ENCODE data around the gene DEF6.
A peak's percentile ranks its signal among the peaks of the same experiment; 100 is the strongest.
"Not testable (repeated sequence)": the region's sequence is repeated elsewhere in the genome, so short reads cannot be mapped to it uniquely, and the experiment has no call there.

DEF6 gene

DNA sequence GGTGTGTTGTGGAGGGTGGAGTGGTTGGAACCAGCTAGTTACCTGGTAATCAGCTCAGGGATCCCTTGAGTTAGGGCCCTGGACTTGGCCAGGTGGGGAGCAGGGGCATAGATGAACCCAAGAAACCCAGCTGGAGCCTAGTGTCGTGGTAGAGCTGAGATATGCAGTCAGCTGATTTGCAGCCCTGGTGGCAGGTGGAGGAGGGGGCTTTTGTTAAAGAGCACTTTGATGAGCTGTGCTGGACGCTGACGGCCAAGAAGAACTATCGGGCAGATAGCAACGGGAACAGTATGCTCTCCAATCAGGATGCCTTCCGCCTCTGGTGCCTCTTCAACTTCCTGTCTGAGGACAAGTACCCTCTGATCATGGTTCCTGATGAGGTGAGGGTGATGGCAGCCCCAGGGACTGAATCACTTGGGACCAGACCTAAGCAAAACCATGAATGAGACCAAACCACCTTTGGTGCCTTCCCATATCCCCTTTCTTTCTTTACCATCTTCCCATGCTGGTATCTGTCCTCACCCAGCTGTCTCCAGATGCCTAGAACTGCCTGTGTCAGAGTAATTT is 12.7 kb downstream of the DEF6 start:
- DNase-seq (ENCODE audit: low read depth), result no peak

DNA sequence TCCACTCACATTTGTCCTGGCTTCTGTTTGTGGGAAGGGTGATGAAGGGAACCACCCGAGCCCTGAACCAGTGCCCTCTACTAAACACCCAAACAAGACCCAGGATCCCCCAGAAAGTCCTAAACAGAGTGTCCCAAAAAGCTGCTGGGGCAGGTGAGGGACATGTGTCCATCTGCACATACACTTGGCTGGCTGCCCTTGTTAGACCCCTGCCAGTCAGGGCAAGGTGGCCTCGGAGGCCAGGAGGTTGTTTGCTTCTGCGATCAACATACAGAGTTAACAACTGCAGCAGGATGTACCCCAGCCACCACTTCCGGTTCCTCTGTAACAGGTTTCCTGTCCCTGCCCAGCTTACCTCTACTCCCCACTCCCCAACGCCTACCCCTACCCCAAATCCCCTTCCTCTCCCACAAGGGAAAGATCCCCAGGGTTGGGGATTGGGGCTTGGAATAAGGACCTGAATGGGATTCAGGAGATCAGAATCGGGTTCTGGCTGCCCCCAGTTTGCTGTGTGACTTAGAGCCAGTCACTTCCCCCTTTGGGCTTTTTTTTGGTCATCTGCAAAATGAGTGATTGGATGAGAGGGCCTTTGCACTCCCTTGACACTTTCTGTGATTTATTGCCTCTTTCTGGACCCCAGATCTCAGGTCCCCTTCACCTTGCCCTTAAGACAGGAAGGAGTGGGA is 13.9 kb downstream of the DEF6 start:
- no peak for DNase-seq (ENCODE audit: low read depth)

DNA sequence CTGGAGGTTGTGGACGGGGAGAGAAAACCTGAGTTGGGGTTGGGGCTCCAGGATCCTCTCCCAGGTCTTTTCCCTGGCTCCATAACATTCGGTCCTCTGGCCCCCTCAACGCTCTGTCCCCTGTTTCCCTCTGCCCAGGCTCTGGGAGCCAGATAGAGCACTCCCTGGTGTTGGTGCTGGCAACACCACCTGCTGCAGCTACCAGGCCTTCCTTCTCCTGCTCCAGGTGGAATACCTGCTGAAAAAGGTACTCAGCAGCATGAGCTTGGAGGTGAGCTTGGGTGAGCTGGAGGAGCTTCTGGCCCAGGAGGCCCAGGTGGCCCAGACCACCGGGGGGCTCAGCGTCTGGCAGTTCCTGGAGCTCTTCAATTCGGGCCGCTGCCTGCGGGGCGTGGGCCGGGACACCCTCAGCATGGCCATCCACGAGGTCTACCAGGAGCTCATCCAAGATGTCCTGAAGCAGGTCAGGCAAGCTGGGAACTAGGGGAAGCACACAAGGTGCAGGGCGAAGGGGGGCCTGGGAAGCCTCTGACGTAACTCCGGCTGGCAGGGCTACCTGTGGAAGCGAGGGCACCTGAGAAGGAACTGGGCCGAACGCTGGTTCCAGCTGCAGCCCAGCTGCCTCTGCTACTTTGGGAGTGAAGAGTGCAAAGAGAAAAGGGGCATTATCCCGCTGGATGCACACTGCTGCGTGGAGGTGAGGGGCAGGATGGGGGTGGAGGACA is 14.6 kb downstream of the DEF6 start:
- DNase-seq (ENCODE audit: low read depth), result no peak

DNA sequence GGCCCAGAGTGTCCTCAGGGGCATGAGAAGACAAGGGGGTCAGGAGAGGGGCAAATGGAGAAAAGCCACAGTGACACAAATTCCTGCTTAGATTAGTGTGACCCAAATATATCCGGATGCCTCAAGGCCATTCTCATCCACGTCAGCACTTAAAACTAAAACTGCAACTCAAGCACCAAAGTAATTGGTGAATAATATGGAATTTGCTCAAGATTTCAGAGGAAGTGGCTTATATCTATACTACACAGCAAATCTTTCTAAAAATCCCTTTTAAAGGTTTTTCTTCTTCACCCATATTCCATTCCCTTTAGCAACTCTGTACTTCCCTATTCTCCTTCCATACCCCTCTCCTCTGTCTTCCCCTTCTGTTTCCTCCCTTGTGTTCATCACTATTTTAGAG is 15.2 kb downstream of the DEF6 start:
- no peak for DNase-seq (ENCODE audit: low read depth)

DNA sequence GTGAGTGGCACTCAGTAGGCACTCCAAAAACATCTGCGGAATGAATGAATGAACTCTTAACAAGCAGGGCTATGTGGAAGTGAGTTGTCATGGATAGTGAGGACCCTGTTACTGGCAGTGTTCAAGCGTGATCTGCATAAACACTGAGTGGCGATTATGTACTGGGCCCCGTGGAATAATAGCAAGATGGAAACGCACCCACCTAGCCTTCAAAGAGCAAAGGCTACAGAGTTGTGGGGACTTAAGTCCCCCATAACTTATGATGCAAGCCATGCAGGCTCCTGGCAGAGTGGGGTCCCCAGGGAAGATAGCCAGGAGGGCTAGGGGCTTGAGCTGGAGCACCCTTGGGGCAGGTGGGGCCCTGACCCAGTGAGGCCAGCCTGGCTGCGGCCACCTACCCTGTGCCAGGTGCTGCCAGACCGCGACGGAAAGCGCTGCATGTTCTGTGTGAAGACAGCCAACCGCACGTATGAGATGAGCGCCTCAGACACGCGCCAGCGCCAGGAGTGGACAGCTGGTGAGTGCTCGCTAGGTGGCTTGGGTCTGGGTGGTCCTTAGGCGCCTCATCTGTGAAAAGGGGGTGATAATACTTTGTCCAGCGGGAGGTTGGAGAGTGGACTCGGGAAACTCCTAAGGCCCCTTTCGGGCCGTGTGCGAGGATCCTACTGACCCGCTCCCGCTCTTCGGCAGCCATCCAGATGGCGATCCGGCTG is 20.0 kb downstream of the DEF6 start:
- DNase-seq (ENCODE audit: low read depth), result no peak

DNA sequence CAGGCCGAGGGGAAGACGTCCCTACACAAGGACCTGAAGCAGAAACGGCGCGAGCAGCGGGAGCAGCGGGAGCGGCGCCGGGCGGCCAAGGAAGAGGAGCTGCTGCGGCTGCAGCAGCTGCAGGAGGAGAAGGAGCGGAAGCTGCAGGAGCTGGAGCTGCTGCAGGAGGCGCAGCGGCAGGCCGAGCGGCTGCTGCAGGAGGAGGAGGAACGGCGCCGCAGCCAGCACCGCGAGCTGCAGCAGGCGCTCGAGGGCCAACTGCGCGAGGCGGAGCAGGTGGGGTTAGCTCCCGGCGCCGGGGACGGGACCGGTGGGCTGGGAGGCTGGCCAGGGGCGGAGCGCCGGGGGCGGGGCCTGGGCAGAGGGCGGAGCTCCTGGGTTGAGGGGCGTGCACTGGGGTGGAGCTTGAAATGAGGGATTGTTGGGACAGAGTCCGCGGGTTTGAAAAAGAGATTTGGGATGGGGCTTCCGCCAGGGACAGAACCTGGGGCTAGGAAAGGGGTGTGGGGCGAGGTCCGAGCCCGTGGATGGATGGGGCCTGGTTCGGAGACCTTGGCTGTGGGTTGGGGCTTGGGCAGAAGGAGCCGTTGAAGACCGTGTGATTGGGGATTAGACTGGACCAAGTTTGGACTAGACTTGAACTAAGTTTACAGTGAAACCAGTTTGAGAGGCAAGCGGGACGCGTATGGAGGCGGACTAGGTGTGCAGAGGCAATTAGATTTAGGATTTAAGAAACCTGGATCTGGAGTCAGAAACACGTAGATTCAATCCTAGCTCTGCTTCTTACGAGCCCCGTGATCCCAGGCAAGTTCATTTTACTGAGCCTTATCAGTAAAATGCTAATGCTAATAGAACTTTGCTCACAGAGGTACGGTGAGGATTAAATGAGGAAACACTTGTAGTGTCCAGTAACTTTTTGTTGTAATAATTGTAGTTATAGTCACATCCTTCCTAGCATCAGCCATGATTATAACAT is 20.9 kb downstream of the DEF6 start:
- DNase-seq (ENCODE audit: low read depth), result peak; percentile 80

DNA sequence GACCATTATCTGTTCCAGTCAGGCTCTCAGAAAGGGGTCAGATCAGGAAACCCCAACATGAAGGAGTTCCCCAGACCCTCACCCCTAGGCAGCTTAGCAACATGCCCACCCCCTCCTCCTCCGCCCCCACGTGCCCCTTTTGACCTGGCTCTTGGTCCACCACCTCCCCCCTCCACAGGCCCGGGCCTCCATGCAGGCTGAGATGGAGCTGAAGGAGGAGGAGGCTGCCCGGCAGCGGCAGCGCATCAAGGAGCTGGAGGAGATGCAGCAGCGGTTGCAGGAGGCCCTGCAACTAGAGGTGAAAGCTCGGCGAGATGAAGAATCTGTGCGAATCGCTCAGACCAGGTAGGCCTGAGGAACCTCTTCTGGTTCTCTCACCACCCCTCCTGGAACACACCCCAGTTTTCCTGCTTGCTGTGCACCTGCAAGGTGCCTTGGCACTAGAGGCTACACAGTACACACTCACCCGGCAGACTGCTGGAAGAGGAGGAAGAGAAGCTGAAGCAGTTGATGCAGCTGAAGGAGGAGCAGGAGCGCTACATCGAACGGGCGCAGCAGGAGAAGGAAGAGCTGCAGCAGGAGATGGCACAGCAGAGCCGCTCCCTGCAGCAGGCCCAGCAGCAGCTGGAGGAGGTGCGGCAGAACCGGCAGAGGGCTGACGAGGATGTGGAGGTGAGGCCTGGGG is 21.9 kb downstream of the DEF6 start:
- DNase-seq (ENCODE audit: low read depth), result no peak

DNA sequence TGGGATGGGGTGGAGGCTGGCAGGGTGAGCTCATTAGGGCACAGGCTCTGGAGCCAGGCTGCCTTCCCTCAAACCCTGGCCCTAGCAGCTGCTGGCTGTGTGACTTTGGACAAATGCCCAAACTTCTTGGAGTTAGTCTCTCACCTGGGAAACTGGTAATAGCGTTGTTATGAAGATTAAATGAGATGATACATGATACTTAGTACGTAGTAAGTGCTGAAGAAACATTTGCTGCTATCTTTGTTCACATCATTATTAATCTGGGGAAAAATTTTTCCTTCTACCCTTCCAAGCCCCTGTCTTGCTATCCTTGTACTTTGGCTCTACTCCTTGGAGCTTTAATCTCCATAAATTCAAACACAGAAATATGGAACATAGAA is 22.4 kb downstream of the DEF6 start:
- DNase-seq (ENCODE audit: low read depth), result no peak

DNA sequence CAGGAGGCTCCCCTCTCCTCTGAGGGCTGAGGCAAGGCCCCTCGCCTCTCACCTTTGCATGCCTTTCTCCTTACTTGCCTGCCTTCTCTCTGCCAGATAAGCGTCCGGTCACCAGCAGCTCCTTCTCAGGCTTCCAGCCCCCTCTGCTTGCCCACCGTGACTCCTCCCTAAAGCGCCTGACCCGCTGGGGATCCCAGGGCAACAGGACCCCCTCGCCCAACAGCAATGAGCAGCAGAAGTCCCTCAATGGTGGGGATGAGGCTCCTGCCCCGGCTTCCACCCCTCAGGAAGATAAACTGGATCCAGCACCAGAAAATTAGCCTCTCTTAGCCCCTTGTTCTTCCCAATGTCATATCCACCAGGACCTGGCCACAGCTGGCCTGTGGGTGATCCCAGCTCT is 23.5 kb downstream of the DEF6 start:
- no peak for DNase-seq (ENCODE audit: low read depth)

DNA sequence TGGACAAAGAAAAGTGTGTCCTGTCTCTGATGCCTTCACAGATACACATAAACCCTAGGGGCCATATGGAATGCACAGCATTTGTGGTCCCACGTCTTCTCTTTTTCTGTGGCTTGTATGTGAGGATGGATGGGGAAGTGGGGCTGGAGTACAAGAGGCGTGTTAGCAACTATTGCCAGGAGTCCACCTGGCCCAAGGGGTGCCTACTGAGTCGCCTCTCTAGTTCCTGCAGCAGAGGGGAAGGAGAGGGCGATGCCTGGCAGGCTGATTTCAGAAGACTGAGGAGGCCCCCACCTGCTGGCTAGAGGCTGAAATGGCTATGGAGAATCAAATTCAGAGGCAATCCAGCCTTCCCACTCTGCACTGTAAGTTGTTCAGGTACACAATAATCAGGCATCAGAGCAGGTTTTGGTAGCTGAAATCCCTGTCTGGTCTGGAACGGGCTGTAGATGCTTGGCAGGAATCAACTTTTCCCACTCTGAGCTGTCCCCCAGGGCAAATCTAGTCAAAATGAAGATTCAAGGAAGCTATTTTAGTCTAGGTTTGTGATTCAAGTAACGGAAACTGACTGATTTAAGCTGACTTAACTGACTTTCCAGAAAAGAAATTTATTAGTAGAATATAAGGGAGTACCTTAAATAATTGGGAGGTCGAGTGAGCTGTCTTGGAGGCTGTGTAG is 29.9 kb downstream of the DEF6 start:
- peak; percentile 59 for DNase-seq (ENCODE audit: low read depth)

DNA sequence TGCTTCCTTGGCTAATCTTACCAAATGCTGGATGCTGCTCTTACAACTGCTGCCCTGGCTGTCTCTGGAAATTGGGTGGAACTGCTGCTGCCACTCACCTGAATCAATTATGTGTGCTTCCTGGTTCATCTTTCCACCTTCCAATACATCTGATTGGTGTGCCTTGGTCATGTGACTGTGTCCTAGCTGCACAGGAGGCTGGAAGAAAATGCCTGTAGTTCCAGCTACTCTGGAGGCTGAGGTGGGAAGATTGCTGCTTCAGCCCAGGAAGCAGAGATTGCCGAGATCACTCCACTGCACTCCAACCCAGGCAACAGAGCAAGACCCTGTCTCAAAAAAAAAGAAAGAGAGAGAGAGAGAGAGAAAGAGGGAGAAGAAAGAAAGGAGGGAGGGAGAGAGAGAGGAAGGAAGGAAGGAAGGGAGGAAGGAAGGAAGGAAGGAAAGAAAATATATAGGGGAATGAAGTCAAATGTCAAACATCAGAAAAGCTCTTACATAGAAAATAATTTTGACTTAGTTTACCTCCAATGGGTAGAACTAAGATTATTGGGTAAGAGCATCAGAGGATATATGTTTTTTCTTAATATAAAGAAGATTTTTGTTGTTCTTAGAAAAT is 30.6 kb downstream of the DEF6 start:
- DNase-seq (ENCODE audit: low read depth), result no peak

DNA sequence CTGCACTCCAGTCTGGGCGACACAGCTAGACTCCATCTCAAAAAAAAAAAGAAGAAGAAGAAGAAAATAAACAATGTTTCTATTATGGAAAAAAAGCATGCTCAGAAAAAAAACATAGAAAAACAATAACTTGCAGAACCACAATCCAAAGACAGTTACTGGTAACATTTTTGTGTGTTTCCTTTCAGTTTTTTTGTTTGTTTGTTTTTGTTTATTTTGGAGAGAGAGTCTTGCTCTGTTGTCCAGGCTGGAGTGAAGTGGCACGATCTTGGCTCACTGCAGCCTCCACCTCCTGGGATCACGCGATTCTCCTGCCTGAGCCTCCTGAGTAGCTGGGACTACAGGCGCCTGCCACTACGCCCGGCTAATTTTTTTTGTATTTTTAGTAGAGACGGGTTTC is 31.3 kb downstream of the DEF6 start:
- DNase-seq (ENCODE audit: low read depth), result not testable (repeated sequence)

DNA sequence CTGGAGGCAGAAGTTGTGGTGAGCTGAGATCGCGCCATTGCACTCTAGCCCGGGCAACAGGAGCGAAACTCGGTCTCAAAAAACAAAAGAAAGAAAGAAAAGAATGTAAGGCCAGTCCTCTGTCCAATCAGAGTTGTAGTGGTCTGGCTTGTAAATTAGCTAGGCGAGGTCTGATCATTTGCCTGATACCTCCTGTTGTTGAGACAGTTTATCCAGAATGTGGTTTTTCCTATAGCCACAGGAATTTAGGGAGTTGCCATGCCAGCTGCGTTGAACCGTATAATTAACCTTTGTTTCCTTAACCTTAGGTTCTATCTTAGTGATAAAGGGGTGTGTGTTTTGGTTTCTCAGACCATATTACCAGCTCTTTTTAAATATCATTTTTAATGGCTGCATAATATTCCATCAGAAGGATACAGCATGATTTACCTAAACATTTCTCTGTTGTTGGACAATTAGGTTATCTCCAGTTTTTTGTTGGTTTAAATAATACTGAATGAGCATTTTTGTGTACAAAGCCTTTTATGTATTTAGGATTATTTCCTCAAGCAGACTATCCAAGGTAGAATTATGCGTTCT is 33.0 kb downstream of the DEF6 start:
- no peak for DNase-seq (ENCODE audit: low read depth)

DNA sequence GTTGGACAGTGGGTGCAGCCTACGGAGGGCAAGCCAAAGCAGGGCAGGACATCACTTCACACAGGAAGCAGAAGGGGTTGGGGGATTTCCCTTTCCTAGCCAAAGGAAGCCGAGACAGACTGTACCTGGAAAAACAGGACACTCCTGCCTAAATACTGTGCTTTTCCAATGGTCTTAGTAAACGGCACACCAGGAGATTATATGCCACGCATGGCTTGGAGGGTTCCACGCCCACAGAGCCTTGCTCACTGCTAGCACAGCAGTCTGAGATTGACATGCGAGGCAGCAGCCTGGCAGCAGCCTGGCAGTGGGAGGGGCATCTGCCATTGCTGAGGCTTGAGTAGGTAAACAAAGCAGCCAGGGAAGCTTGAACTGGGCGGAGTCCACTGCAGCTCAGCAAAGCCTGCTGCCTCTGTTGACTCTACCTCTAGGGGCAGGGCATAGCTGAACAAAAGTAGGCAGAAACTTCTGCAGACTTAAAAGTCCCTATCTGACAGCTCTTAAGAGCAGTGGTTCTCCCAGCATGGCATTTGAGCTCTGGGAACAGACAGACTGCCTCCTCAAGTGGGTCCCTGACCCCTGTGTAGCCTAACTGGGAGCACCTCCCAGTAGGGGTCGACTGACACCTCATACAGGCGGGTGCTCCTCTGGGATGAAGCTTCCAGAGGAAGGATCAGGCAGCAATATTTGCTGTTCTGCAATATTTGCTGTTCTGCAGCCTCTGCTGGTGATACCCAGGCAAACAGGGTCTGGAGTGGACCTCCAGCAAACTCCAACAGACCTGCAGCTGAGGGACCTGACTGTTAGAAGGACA is 34.7 kb downstream of the DEF6 start:
- not testable (repeated sequence) for DNase-seq (ENCODE audit: low read depth)

DNA sequence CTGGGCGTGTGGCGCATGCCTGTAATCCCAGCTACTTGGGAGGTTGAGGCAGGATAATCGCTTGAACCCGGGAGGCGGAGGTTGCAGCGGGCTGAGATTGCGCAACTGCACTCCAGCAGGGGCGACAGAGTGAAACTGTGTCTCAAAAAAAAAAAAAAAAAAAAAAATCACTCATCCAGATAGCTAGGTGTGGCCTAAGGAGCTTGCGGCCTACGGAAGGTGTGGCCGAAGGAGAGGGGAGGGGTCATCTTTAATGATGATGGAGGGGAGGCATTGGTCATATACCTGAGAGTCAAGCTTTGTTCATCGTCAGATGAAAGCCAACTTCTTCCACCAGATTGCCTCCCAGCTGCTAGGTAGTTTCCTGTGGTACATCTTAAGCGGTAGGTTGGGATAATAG is 43.9 kb downstream of the DEF6 start:
- no peak for DNase-seq (ENCODE audit: low read depth)

DNA sequence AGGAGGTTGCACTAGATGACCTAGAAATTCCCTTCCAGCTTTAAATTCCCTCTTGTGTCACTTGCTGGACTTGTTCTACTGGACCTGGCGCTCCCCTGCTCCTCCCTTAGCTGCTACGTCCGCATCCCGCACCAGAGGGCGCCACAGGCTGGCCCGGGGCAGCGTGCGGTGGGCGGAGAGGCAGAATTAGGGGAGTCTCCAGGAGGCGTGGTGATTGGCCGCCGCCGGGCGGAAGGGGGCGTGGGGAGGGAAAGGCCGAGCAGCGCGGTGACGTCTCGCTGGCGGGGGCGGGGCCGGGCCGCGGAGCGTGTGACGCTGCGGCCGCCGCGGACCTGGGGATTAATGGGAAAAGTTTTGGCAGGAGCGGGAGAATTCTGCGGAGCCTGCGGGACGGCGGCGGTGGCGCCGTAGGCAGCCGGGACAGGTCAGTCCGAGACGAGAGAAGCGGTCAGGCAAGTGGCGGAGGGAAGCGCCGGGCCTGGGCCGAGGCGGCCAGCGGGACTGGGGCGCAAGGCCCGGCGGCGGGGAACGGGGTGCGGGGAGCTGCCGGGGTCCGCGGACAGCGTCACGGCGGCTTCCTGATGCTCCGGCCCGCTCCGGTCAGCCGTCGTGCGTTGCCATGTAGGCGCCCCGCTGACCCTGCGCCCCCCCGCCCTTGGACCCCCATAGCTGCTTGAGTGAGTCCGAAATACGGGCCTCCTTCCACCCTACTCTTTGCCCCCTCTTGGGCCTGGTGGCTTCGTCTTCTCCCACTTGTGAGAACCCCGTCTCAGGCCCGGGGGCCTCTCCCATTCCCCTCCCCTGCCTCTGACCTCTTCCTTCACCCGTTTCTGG is 44.9 kb downstream of the DEF6 start, which contains the start of gene PPARD:
Gene PPARD, plus strand, starts transcription at position 301 of the 834 bp plus-strand sequence. CDS start 68,530 bp downstream, outside the sequence.
- peak; percentile 93 for DNase-seq (ENCODE audit: low read depth)

DNA sequence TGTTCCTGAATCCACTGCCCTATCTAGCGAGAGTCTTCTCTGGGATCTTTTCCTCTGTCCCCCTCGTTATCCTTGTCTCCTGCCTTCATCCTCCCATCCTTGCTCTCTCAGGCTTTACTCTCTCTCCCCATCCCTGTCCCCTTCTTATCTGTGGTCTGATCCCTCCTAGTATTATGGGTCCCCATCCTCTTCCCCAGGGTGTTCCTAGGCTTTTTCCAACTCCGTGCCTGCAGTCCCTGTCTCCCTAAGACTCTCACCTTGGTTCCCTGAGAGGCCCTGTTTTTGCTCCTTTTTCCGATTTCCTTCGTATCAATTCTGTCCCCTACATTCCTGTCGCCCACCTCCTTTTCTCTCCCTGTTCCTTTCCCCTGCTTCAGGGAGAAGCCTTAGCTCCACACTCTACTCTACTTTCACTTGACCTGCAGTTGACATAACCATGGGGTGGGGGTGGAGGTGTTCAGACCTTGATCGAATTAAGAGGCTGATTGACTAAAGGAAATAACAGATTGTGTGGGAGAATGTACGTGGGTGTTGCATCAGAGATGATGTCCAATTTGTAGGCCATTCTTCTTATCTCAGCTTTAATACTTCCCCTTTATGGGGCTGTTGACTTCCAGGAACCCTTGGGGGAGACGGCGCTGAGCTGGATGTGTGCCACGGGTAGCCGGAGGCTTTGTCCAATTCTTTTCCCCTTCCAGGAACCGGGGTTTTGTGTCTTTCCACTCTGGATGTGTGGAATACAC is 45.6 kb downstream of the DEF6 start:
- DNase-seq (ENCODE audit: low read depth), result peak; percentile 60
